SH-SY5Y (cell line): ENCODE results near the gene ASZ1.

Source experiments
- GATA2 ChIP-seq: IDR thresholded peaks from 2 replicates; pipeline ENCODE4 v1.6.1; 2011; ENCODE audit warnings: mild to moderate bottlenecking, low read depth, low read length
- GATA3 ChIP-seq: IDR thresholded peaks from 2 replicates; pipeline ENCODE4 v1.6.1; 2011; ENCODE audit warnings: low read depth, mild to moderate bottlenecking, low read length, moderate library complexity

DNA sequence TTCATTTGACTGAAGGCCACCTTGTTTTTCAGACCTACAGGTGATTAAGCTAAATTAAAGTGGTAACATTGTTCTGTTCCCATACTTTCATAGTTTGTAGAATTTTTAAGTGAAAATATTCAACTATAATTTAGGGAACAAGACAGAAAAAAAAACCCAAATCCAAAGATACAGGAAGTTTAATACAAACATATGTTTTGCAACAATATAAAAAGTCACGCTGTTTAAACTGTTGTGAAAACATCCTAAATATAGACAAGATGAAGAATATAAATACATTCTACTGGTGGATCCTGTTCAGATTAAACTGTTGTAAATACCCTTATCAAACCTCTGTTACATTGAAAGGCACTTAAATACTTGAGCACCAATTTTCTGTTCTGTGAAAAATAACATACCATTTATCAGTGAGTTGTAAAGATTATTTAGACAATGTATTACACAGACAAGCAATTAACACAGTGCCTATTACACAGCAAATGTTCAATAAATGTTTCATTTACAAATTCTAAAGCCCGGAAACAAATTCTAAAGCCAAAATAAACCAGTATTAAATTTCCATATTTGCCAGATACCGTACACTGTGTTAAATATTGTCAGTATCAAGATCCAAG, 14.2 kb downstream of the ASZ1 start:
- TF ChIP-seq GATA3 (no peak), GATA2 (no peak)
